Mesothelial cell of epicardium (in vitro differentiated cells): ENCODE results near the gene ACTRT2. TPM values are rescaled to one million over a fixed set of nuclear protein-coding genes. Genes with fewer than 3 reads are reported as not detected.

Source experiments
- DNase-seq, 2 experiments: peaks; one replicate each; pipeline ENCODE4 v3.0.0; 2021; ENCODE audit warnings: low spot score in 2 of 2; ENCODE audit not compliant: unreplicated experiment in 2 of 2
- H3K27ac Mint-ChIP-seq: 2 replicates; pipeline ENCODE4 v1.8.0; 2021; ENCODE audit warnings: mixed read lengths
- H3K27me3 Mint-ChIP-seq: 2 replicates; pipeline ENCODE4 v1.8.0; 2021; ENCODE audit warnings: low read depth, mixed read lengths
- H3K36me3 Mint-ChIP-seq: 2 replicates; pipeline ENCODE4 v1.8.0; 2021; ENCODE audit warnings: mixed read lengths
- H3K4me1 Mint-ChIP-seq: 2 replicates; pipeline ENCODE4 v1.8.0; 2021; ENCODE audit warnings: mixed read lengths
- H3K4me3 Mint-ChIP-seq: 2 replicates; pipeline ENCODE4 v1.8.0; 2021; ENCODE audit warnings: mild to moderate bottlenecking, moderate library complexity, mixed read lengths
- H3K9me3 Mint-ChIP-seq: 2 replicates; pipeline ENCODE4 v1.8.0; 2021; ENCODE audit warnings: mixed read lengths
- CTCF ChIP-seq: fragments of 200-600 bp; sonication (generic); IDR thresholded peaks from one replicate; pipeline ENCODE4 v1.5.0; 2021; ENCODE audit warnings: antibody characterized with exemption; ENCODE audit not compliant: unreplicated experiment
- total RNA-seq: library from RNA; stranded (reverse); gene quantifications from 3 replicates; pipeline ENCODE4 v1.2.1, GENCODE V29; 2021

Gene ACTRT2
- total RNA-seq, 1 donor from 2014 or later, result not detected

GRCh38 chr1:2989976-2990375 lies 31.3 kb upstream of the ACTRT2 start:
- no peak overlapping the region for H3K4me3 Mint-ChIP-seq
- TF ChIP-seq CTCF, result no peak
- no peak overlapping the region for H3K27ac Mint-ChIP-seq
- peaks cover 8% of the 10 kb centered on the region for H3K36me3 Mint-ChIP-seq
- H3K9me3 Mint-ChIP-seq, result peaks cover 53% of the 10 kb centered on the region
- no peaks in the 10 kb centered on the region for H3K4me1 Mint-ChIP-seq
- peak in 1 of 2 experiments; percentile 10 for DNase-seq
- no peaks in the 10 kb centered on the region for H3K27me3 Mint-ChIP-seq

GRCh38 chr1:2990376-2991115 lies 30.7 kb upstream of the ACTRT2 start:
- H3K4me1 Mint-ChIP-seq, result no peaks in the 10 kb centered on the region
- peaks cover 8% of the 10 kb centered on the region for H3K36me3 Mint-ChIP-seq
- H3K27me3 Mint-ChIP-seq, result no peaks in the 10 kb centered on the region
- H3K4me3 Mint-ChIP-seq, result no peak overlapping the region
- peaks cover 53% of the 10 kb centered on the region for H3K9me3 Mint-ChIP-seq
- peak in 1 of 2 experiments; percentile 16 for DNase-seq
- no peak for TF ChIP-seq CTCF
- no peak overlapping the region for H3K27ac Mint-ChIP-seq

DNA sequence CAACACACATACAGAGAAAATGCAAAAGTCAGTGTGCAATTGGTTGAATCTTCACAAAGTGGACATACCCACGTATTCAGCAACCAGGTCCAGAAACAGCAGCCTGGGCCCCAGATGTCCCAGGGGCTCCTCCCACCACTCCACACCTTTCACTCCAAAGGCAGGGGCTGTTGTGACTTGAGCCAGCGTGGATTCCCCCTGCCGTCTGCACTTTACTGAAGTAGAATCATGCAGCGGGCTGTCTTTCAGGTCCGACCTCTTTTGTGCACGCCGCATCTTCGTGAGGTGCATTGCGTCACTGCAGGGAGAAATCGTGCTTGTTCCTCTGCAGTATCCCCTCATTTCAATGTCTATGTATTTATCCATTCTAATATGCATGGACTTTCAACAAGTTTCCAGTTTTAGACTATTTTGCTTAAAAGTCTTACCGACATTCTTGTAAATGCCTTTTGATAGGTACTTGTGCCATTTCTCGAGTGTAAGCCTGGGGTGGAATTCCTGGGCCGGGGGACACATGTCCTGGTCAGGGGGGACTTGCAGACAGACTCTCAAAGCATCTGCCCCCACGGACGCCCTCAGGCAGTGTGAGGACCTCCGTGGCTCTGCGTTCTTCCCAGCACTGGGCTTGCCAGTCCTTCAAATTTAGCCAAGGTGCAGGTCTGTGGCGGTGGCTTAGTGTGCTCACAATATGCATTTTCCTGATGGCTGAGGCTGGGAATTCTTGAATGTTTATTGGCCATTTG lies 29.3 kb upstream of the ACTRT2 start:
- DNase-seq, result peak in 1 of 2 experiments; percentile 4
- no peak for TF ChIP-seq CTCF

GRCh38 chr1:2998503-2999100 lies 22.7 kb upstream of the ACTRT2 start:
- Mint-ChIP-seq H3K36me3 (no peaks in the 10 kb centered on the region), H3K4me3 (no peak overlapping the region), H3K27me3 (no peaks in the 10 kb centered on the region), H3K4me1 (no peaks in the 10 kb centered on the region), H3K9me3 (peaks cover 38% of the 10 kb centered on the region), H3K27ac (no peak overlapping the region)
- no peak for DNase-seq
- no peak for TF ChIP-seq CTCF

More for the DNA sequence above, 29.3 kb upstream of the ACTRT2 start:
- no peaks in the 10 kb centered on the region for H3K4me1 Mint-ChIP-seq
- H3K9me3 Mint-ChIP-seq, result peaks cover 52% of the 10 kb centered on the region
- no peak overlapping the region for H3K4me3 Mint-ChIP-seq
- no peaks in the 10 kb centered on the region for H3K27me3 Mint-ChIP-seq
- peaks cover 4% of the 10 kb centered on the region for H3K36me3 Mint-ChIP-seq
- H3K27ac Mint-ChIP-seq, result no peak overlapping the region

DNA sequence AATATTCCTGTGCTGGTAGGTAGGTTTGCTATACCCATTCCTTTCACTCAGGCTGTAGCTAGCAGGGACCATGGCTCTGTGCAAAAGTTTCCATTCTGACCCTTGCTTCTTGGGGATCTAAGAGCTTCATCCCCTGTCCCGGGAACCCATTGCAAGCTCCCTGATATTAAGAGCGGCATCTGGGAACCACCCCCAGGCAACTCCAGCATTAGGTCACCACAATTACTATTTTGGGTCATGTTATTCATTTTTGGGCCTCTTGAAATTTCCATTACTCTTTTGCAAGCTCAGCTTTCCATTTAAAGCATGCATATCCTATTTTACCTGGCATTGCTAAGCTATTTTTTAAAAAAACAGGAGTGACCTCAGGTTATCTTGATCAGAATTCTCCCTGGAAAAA lies 22.1 kb upstream of the ACTRT2 start:
- Mint-ChIP-seq H3K9me3 (peaks cover 32% of the 10 kb centered on the region), H3K4me3 (no peak overlapping the region), H3K27ac (no peak overlapping the region), H3K36me3 (no peaks in the 10 kb centered on the region), H3K4me1 (no peaks in the 10 kb centered on the region), H3K27me3 (no peaks in the 10 kb centered on the region)
- no peak for DNase-seq
- TF ChIP-seq CTCF, result no peak
